SK-N-SH (cell line): ENCODE measurements around the gene NBPF1. TPM values are rescaled to one million over a fixed set of nuclear protein-coding genes. Genes with fewer than 3 reads are reported as not detected.
"Not testable (repeated sequence)": the region's sequence is repeated elsewhere in the genome, so short reads cannot be mapped to it uniquely, and the experiment has no call there.

Source experiments
- CTCF ChIA-PET: fragments of 300-600, 350-600 bp; formaldehyde crosslinking; extraction: SDS; loops from one replicate; lab custom pipeline; 2021; lab: Yijun Ruan, JAX
- POLR2A ChIA-PET: fragments of 350-600 bp; sonication (Branson Sonifier 250); formaldehyde crosslinking; extraction: SDS; loops from one replicate; lab custom pipeline; 2020; ENCODE audit warnings: antibody characterized with exemption, inconsistent platforms; lab: Yijun Ruan, JAX
- DNase-seq: peaks from one replicate; pipeline ENCODE4 v3.0.0; 2012
- H2AFZ ChIP-seq: fragments of 200-600 bp; sonication (generic); 2 replicates; pipeline ENCODE4 v1.8.1; 2016; ENCODE audit warnings: antibody characterized with exemption, mild to moderate bottlenecking, low read depth
- H3F3A ChIP-seq: fragments of 200-600 bp; sonication (generic); replicated peaks from 2 replicates; pipeline ENCODE3; 2016; ENCODE audit warnings: antibody characterized with exemption, mild to moderate bottlenecking; ENCODE audit not compliant: insufficient read depth
- H3K27ac ChIP-seq, 2 experiments: fragments of 200-500 bp in 1 of 2; fragments of 200-600 bp in 1 of 2; sonication (Bioruptor generic) in 1 of 2; sonication (generic), shearing (Covaris generic) in 1 of 2; 2 replicates each; pipeline versions ENCODE4 v1.5.1 to v1.6.1; 2014 to 2016; ENCODE audit warnings: low read depth in 2 of 2, inconsistent platforms in 1 of 2, low read length in 1 of 2, mild to moderate bottlenecking in 1 of 2, mixed read lengths in 1 of 2
- H3K27me3 ChIP-seq: fragments of 200-600 bp; sonication (generic), shearing (Covaris generic); 2 replicates; pipeline ENCODE4 v1.6.1; 2016; ENCODE audit warnings: mixed run types; ENCODE audit not compliant: insufficient read depth
- H3K36me3 ChIP-seq, 2 experiments: fragments of 200-500 bp in 1 of 2; fragments of 200-600 bp in 1 of 2; sonication (Bioruptor generic) in 1 of 2; sonication (generic) in 1 of 2; replicated peaks in 1 of 2; 2 replicates each; pipeline versions ENCODE3 to v1.5.1; 2014 to 2016; ENCODE audit warnings: low read length in 1 of 2, mild to moderate bottlenecking in 1 of 2; ENCODE audit not compliant: insufficient read depth in 2 of 2, control insufficient read depth in 1 of 2
- H3K4me1 ChIP-seq, 2 experiments: fragments of 200-500 bp in 1 of 2; fragments of 200-600 bp in 1 of 2; sonication (Bioruptor generic) in 1 of 2; sonication (generic), shearing (Covaris generic) in 1 of 2; 2 replicates each; pipeline versions ENCODE4 v1.5.1 to v1.6.1; 2014 to 2016; ENCODE audit warnings: low read depth in 1 of 2, low read length in 1 of 2, mixed run types in 1 of 2; ENCODE audit not compliant: insufficient read depth in 2 of 2, control insufficient read depth in 1 of 2
- H3K4me2 ChIP-seq: fragments of 200-600 bp; sonication (generic), shearing (Covaris generic); 2 replicates; pipeline ENCODE4 v1.6.1; 2017; ENCODE audit warnings: mixed run types
- H3K4me3 ChIP-seq, 2 experiments: fragments of 200-500 bp in 1 of 2; fragments of 200-600 bp in 1 of 2; sonication (Bioruptor generic) in 1 of 2; sonication (generic), shearing (Covaris generic) in 1 of 2; 2 replicates each; pipeline versions ENCODE4 v1.5.1 to v1.8.1; 2014 to 2016; ENCODE audit warnings: low read depth in 2 of 2, inconsistent platforms in 1 of 2, low read length in 1 of 2, mild to moderate bottlenecking in 1 of 2, mixed read lengths in 1 of 2, moderate library complexity in 1 of 2
- H3K79me2 ChIP-seq: fragments of 200-600 bp; sonication (generic); 2 replicates; pipeline ENCODE4 v1.8.1; 2017; ENCODE audit warnings: mild to moderate bottlenecking; ENCODE audit not compliant: insufficient read depth
- H3K9ac ChIP-seq: fragments of 200-600 bp; sonication (generic); 2 replicates; pipeline ENCODE4 v1.6.1; 2017; ENCODE audit warnings: mixed run types
- H3K9me2 ChIP-seq: fragments of 200-600 bp; sonication (generic); 2 replicates; pipeline ENCODE4 v1.6.1; 2017; ENCODE audit warnings: mixed run types
- H3K9me3 ChIP-seq: fragments of 200-600 bp; sonication (generic); 2 replicates; pipeline ENCODE4 v1.6.1; 2017; ENCODE audit warnings: mixed run types, mild to moderate bottlenecking, moderate library complexity
- H4K20me1 ChIP-seq: fragments of 200-600 bp; sonication (generic); 2 replicates; pipeline ENCODE4 v1.6.1; 2017; ENCODE audit warnings: mild to moderate bottlenecking, mixed run types; ENCODE audit not compliant: insufficient read depth
- CTCF ChIP-seq: fragments of 200-600 bp; sonication (generic); IDR thresholded peaks from 2 replicates; pipeline ENCODE4 v1.6.1; 2017; ENCODE audit warnings: antibody characterized with exemption, mild to moderate bottlenecking, moderate library complexity
- MEF2A ChIP-seq: IDR thresholded peaks from 2 replicates; pipeline ENCODE4 v1.4.0; 2012; ENCODE audit warnings: low read depth, borderline replicate concordance
- NRF1 ChIP-seq: IDR thresholded peaks from 2 replicates; pipeline ENCODE4 v1.6.1; 2012; ENCODE audit warnings: low read depth, mild to moderate bottlenecking, low read length
- POLR2AphosphoS5 ChIP-seq: IDR thresholded peaks from 2 replicates; pipeline ENCODE4 v1.6.1; 2012; ENCODE audit warnings: low read depth, low read length
- REST ChIP-seq: IDR thresholded peaks from 2 replicates; pipeline ENCODE4 v1.6.1; 2012; ENCODE audit warnings: mild to moderate bottlenecking, low read depth, low read length, moderate library complexity
- RFX5 ChIP-seq: IDR thresholded peaks from 2 replicates; pipeline ENCODE4 v1.6.1; 2012; ENCODE audit warnings: mild to moderate bottlenecking, improper control_type of control experiment, low read length
- TEAD4 ChIP-seq: IDR thresholded peaks from 2 replicates; pipeline ENCODE4 v1.4.0; 2012; ENCODE audit warnings: mild to moderate bottlenecking, borderline replicate concordance; ENCODE audit not compliant: insufficient read depth
- USF1 ChIP-seq: IDR thresholded peaks from 2 replicates; pipeline ENCODE4 v1.4.0; 2012; ENCODE audit warnings: low read depth, borderline replicate concordance
- WGBS: methylation state at CpG from one replicate; pipeline ENCODE4 v1.1.6; 2017; ENCODE audit warnings: low lambda C conversion rate; 5-methylcytosine and 5-hydroxymethylcytosine counted together
- polyA plus RNA-seq, 3 experiments: library from polyadenylated mRNA; depleted of rRNA; stranded (reverse); fragments of >200 nt; gene quantifications; 2 replicates each; pipeline ENCODE4 v1.2.3, GENCODE V29; 2012

NBPF1 gene
- polyA plus RNA-seq, 1 of the 3 experiments (the other 2 are of a cell fraction), result 29.8 TPM

- TF ChIP-seq CTCF, result no peak
- no peak for TF ChIP-seq MEF2A
- TF ChIP-seq REST, result no peak
- no peak for TF ChIP-seq NRF1
- TF ChIP-seq POLR2AphosphoS5, result no peak
- TF ChIP-seq TEAD4, result no peak
Observed at GRCh38 chr1:16621300-16621658, 7.9 kb upstream of the NBPF1 start (continued).

GRCh38 chr1:16619803-16620501 is 6.6 kb upstream of the NBPF1 start:
- not testable (repeated sequence) for H3K27me3 ChIP-seq, H2AFZ ChIP-seq, H3K27ac ChIP-seq, H3K4me1 ChIP-seq, H3K9me3 ChIP-seq, H3K4me3 ChIP-seq, H4K20me1 ChIP-seq, H3K9ac ChIP-seq, H3K4me2 ChIP-seq, H3K79me2 ChIP-seq, H3K9me2 ChIP-seq
- ChIA-PET POLR2A (interaction anchor here (1.4 to 1.5 kb wide), 2 partner anchors 25 to 285 kb away, joined by 4 to 8 read pairs; no protein-coding TSS in a partner anchor), CTCF (interaction anchor here (0.6 to 10.5 kb wide), 8 partner anchors 7 to 326 kb away, joined by 3 to 130 read pairs (median 4); partner anchors contain the start of gene NBPF1)
- peak; percentile 48 for DNase-seq
- 92% methylated on average over 21 of the region's 21 CpGs for WGBS
- Histone ChIP-seq H3K36me3 (peaks cover 10 to 40% of the 10 kb centered on the region in 2 experiments), H3F3A (peaks cover 14% of the 10 kb centered on the region)

- Histone ChIP-seq H2AFZ (no peak overlapping the region), H3K9me3 (no peaks in the 10 kb centered on the region), H3K4me2 (no peak overlapping the region), H4K20me1 (no peaks in the 10 kb centered on the region), H3K9me2 (no peaks in the 10 kb centered on the region), H3K27me3 (no peaks in the 10 kb centered on the region), H3F3A (peaks cover 14% of the 10 kb centered on the region), H3K4me3 (no peak overlapping the region), H3K27ac (no peak overlapping the region), H3K79me2 (no peaks in the 10 kb centered on the region), H3K4me1 (peaks cover 4 to 8% of the 10 kb centered on the region in 2 experiments; a peak in 3 of 4 replicates), H3K36me3 (peaks cover 10 to 34% of the 10 kb centered on the region in 2 experiments), H3K9ac (no peak overlapping the region)
- DNase-seq, result peak; percentile 71
- POLR2A ChIA-PET, result interaction anchor here (0.9 kb wide), 1 partner anchor 333 kb away, joined by 3 read pairs; no protein-coding TSS in a partner anchor
- TF ChIP-seq RFX5 (no peak), CTCF (no peak), USF1 (no peak)
- 90% methylated on average over 15 of the region's 15 CpGs for WGBS
- CTCF ChIA-PET, result interaction anchor here (0.8 to 10.5 kb wide), 6 partner anchors 9 to 333 kb away, joined by 3 to 88 read pairs (median 4); no protein-coding TSS in a partner anchor
Observed at GRCh38 chr1:16618719-16619118, 5.4 kb upstream of the NBPF1 start.
